Mammary epithelial cell (primary cell): Measurements from ENCODE around the gene SLC20A1.

Experiments
- EZH2 ChIP-seq: IDR thresholded peaks from 2 replicates; pipeline ENCODE4 v1.6.1; 2012; ENCODE audit warnings: low read length, inconsistent platforms, borderline replicate concordance
- TF ChIP-seq, protein P1 (sequence below), 2 donors: IDR thresholded peaks in 1 of 2; conservative IDR thresholded peaks in 1 of 2; 2 replicates each; pipeline ENCODE4 v1.5.1; 2011 to 2012; ENCODE audit warnings: inconsistent platforms in 2 of 2, low read length in 2 of 2, mild to moderate bottlenecking in 2 of 2, control low read depth in 1 of 2, low read depth in 1 of 2; ENCODE audit not compliant: insufficient read depth in 1 of 2; ENCODE audit errors: extremely low read depth in 1 of 2

- TF ChIP-seq, protein P1, sequence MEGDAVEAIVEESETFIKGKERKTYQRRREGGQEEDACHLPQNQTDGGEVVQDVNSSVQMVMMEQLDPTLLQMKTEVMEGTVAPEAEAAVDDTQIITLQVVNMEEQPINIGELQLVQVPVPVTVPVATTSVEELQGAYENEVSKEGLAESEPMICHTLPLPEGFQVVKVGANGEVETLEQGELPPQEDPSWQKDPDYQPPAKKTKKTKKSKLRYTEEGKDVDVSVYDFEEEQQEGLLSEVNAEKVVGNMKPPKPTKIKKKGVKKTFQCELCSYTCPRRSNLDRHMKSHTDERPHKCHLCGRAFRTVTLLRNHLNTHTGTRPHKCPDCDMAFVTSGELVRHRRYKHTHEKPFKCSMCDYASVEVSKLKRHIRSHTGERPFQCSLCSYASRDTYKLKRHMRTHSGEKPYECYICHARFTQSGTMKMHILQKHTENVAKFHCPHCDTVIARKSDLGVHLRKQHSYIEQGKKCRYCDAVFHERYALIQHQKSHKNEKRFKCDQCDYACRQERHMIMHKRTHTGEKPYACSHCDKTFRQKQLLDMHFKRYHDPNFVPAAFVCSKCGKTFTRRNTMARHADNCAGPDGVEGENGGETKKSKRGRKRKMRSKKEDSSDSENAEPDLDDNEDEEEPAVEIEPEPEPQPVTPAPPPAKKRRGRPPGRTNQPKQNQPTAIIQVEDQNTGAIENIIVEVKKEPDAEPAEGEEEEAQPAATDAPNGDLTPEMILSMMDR (conservative IDR thresholded peaks at IDR 0.05 in 1 of 2, IDR thresholded peaks at IDR 0.05 in 1 of 2; ENCODE audit: extremely low read depth in 1 of 2, insufficient read depth in 1 of 2, low read depth in 1 of 2, low read length in 2 of 2): no peak
- no peak for TF ChIP-seq EZH2
Measured at GRCh38 chr2:112669667-112670066, 23.9 kb downstream of the SLC20A1 start.
